A549 (cell line): ENCODE data around the gene DHX8.

Source experiments
- EHMT2 ChIP-seq: fragments of 200-600 bp; sonication (generic); IDR thresholded peaks from 2 replicates; pipeline ENCODE4 v1.6.1; 2016; ENCODE audit warnings: antibody characterized with exemption, low read depth, mild to moderate bottlenecking, moderate library complexity
- NPAS2 ChIP-seq: fragments of 250-450 bp; sonication (Bioruptor Pico); IDR thresholded peaks from 2 replicates; pipeline ENCODE4 v1.8.0; 2022; ENCODE audit warnings: mild to moderate bottlenecking, moderate library complexity, borderline replicate concordance
- POLR2AphosphoS2 ChIP-seq: conservative IDR thresholded peaks from 2 replicates; pipeline ENCODE4 v1.6.1; 2012; ENCODE audit warnings: low read length, improper control_type of control experiment, inconsistent platforms
- TP53 ChIP-seq: fragments of 250-450 bp; sonication (Bioruptor Pico); IDR thresholded peaks from 2 replicates; pipeline ENCODE4 v1.5.0; 2021; ENCODE audit warnings: mild to moderate bottlenecking, moderate library complexity
- TF ChIP-seq, protein P1 (sequence below): fragments of 450-650 bp; IDR thresholded peaks from 2 replicates; pipeline ENCODE4 v1.6.1; 2014; ENCODE audit warnings: antibody characterized with exemption
- TF ChIP-seq, protein P2 (sequence below): fragments of >200 bp; sonication (Bioruptor Twin); formaldehyde crosslinking; IDR thresholded peaks from 3 replicates; pipeline ENCODE4 v1.5.1; 2016

DNA sequence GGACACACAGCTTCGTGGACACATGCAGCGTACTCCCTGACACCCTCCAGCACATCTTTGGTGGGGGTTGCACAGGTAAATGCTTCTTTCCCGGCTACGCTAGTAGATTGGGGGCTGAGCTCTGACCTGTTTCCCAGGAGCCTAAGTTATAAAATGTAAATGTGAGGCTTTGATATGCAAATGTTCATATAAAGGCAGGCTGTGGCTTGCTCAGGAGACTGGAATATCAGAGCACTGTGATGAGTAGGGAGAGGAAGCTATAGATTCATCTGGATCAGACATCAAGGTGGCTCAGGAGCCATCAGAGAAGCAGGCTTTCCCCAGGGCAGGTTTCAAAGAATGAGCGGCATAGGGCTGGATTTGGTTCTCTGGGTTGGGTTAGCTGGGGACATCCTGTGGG, 65.7 kb downstream of the DHX8 start:
- TF ChIP-seq POLR2AphosphoS2 (no peak), TP53 (CRISPR knock-in tag) (no peak), EHMT2 (no peak), NPAS2 (no peak)
- TF ChIP-seq, protein P1, sequence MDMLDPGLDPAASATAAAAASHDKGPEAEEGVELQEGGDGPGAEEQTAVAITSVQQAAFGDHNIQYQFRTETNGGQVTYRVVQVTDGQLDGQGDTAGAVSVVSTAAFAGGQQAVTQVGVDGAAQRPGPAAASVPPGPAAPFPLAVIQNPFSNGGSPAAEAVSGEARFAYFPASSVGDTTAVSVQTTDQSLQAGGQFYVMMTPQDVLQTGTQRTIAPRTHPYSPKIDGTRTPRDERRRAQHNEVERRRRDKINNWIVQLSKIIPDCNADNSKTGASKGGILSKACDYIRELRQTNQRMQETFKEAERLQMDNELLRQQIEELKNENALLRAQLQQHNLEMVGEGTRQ = no peak
- TF ChIP-seq, protein P2, sequence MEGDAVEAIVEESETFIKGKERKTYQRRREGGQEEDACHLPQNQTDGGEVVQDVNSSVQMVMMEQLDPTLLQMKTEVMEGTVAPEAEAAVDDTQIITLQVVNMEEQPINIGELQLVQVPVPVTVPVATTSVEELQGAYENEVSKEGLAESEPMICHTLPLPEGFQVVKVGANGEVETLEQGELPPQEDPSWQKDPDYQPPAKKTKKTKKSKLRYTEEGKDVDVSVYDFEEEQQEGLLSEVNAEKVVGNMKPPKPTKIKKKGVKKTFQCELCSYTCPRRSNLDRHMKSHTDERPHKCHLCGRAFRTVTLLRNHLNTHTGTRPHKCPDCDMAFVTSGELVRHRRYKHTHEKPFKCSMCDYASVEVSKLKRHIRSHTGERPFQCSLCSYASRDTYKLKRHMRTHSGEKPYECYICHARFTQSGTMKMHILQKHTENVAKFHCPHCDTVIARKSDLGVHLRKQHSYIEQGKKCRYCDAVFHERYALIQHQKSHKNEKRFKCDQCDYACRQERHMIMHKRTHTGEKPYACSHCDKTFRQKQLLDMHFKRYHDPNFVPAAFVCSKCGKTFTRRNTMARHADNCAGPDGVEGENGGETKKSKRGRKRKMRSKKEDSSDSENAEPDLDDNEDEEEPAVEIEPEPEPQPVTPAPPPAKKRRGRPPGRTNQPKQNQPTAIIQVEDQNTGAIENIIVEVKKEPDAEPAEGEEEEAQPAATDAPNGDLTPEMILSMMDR = no peak
